Coronary artery (tissue), 2 donors: ENCODE results near the gene UROC1.

Experiments
- DNase-seq: peaks from one replicate; pipeline ENCODE4 v3.0.0-alpha.2; 2017; ENCODE audit warnings: low spot score
- H3K27ac ChIP-seq, 2 donors: fragments of 200-600 bp; sonication (generic); one replicate each; pipeline ENCODE4 v1.5.1; 2016 to 2019
- H3K4me3 ChIP-seq: fragments of 200-600 bp; sonication (generic); 2 replicates; pipeline ENCODE4 v1.5.1; 2016; ENCODE audit warnings: mild to moderate bottlenecking, moderate library complexity
- CTCF ChIP-seq: fragments of 200-600 bp; sonication (generic); IDR thresholded peaks from one replicate; pipeline ENCODE4 v1.5.1; 2019; ENCODE audit warnings: antibody characterized with exemption

Gene UROC1

GRCh38 chr3:126546013-126546412 lies 28.4 kb upstream of the UROC1 start:
- TF ChIP-seq CTCF, result no peak
- H3K27ac ChIP-seq, result no peak overlapping the region
- DNase-seq, result peak; percentile 62

GRCh38 chr3:126545544-126545943 lies 28.0 kb upstream of the UROC1 start:
- H3K27ac ChIP-seq, result no peak overlapping the region
- H3K4me3 ChIP-seq, result no peak overlapping the region
- peak; percentile 54 for DNase-seq
- TF ChIP-seq CTCF, result no peak

More at GRCh38 chr3:126546013-126546412, 28.4 kb upstream of the UROC1 start:
- H3K4me3 ChIP-seq, result no peak overlapping the region

GRCh38 chr3:126544596-126545281 lies 27.2 kb upstream of the UROC1 start:
- TF ChIP-seq CTCF, result no peak
- H3K4me3 ChIP-seq, result no peak overlapping the region
- DNase-seq, result peak; percentile 50
- no peak overlapping the region for H3K27ac ChIP-seq

GRCh38 chr3:126543457-126544061 lies 26.0 kb upstream of the UROC1 start:
- Histone ChIP-seq H3K4me3 (no peak overlapping the region), H3K27ac (no peak overlapping the region)
- TF ChIP-seq CTCF, result no peak
- DNase-seq, result peak; percentile 59

- Histone ChIP-seq H3K4me3 (no peak overlapping the region), H3K27ac (no peak overlapping the region)
- no peak for TF ChIP-seq CTCF
- peak; percentile 46 for DNase-seq
Measured at GRCh38 chr3:126542340-126543241, 25.0 kb upstream of the UROC1 start.

GRCh38 chr3:126541628-126542339 lies 24.2 kb upstream of the UROC1 start:
- H3K27ac ChIP-seq, result no peak overlapping the region
- peak; percentile 47 for DNase-seq
- no peak overlapping the region for H3K4me3 ChIP-seq
- TF ChIP-seq CTCF, result no peak
